GM12878 (cell line): Measurements from ENCODE around the gene SPPL3. TPM values are rescaled to one million over a fixed set of nuclear protein-coding genes. Genes with fewer than 3 reads are reported as not detected.
A peak's percentile ranks its signal among the peaks of the same experiment; 100 is the strongest.

ENCODE experiments used
- ATAC-seq: fragments of 200-7000 bp; cut with Tn5 transposase; 3 replicates; pipeline ENCODE4 v1.9.1; 2020; ENCODE audit warnings: mild to moderate bottlenecking, moderate library complexity
- BruUV-seq: library from RNA; stranded (reverse); fragments of 400-500 nt; replicated peaks from 2 replicates; lab custom pipeline; 2021; lab: Mats Ljungman, UMichigan
- CTCF ChIA-PET: fragments of 300-600 bp; sonication (Branson Sonifier 250); formaldehyde crosslinking; extraction: SDS; loops from one replicate; lab custom pipeline; 2021; ENCODE audit warnings: inconsistent platforms; lab: Yijun Ruan, JAX
- POLR2A ChIA-PET: fragments of 350-600 bp; formaldehyde crosslinking; extraction: SDS; loops from one replicate; lab custom pipeline; 2021; ENCODE audit warnings: inconsistent platforms; lab: Charles Lee
- RAD21 ChIA-PET: fragments of 300-600 bp; sonication (Branson Sonifier 250); formaldehyde crosslinking; loops from one replicate; lab custom pipeline; 2023; ENCODE audit warnings: antibody characterized with exemption; ENCODE audit not compliant: unreplicated experiment; lab: Charles Lee
- SMC1A ChIA-PET: fragments of 300-600 bp; sonication (Branson Sonifier 250); formaldehyde crosslinking; loops from one replicate; lab custom pipeline; 2023; ENCODE audit not compliant: unreplicated experiment, uncharacterized antibody; lab: Charles Lee
- DNase-seq: peaks from one replicate; pipeline ENCODE4 v3.0.0-alpha.2; 2011; ENCODE audit warnings: low read depth, low spot score
- FAIRE-seq: peaks from 3 replicates; lab custom pipeline; 2011; peaks lifted over from hg19 to GRCh38; lab: Jason Lieb, UNC
- H2AFZ ChIP-seq: 2 replicates; pipeline ENCODE4 v1.6.0; 2011; ENCODE audit warnings: low read depth, low read length, control low read depth; ENCODE audit not compliant: control insufficient read depth
- H3K27ac ChIP-seq: 2 replicates; pipeline ENCODE4 v1.5.1; 2011; ENCODE audit warnings: control low read depth; ENCODE audit not compliant: control insufficient read depth, insufficient read depth
- H3K27me3 ChIP-seq, 2 experiments: replicated peaks in 1 of 2; 2 replicates each; pipeline versions ENCODE4 v1.6.0 to v1.6.1; 2011; ENCODE audit warnings: low read length in 1 of 2; ENCODE audit not compliant: control insufficient read depth in 2 of 2, insufficient read depth in 2 of 2
- H3K36me3 ChIP-seq, 2 experiments: 2 replicates each; pipeline ENCODE4 v1.5.1; 2011; ENCODE audit warnings: low read length in 1 of 2; ENCODE audit not compliant: control insufficient read depth in 2 of 2, insufficient read depth in 2 of 2
- H3K4me1 ChIP-seq: 2 replicates; pipeline ENCODE4 v1.6.1; 2011; ENCODE audit warnings: mild to moderate bottlenecking, low read length, moderate library complexity, mixed read lengths; ENCODE audit not compliant: control insufficient read depth, insufficient read depth
- H3K4me2 ChIP-seq: 2 replicates; pipeline ENCODE4 v1.6.0; 2011; ENCODE audit warnings: control low read depth; ENCODE audit not compliant: control insufficient read depth, insufficient read depth
- H3K4me3 ChIP-seq: fragments of 200-600 bp; sonication (generic); 2 replicates; pipeline ENCODE4 v1.5.1; 2016
- H3K79me2 ChIP-seq: 2 replicates; pipeline ENCODE4 v1.6.0; 2011; ENCODE audit warnings: low read length; ENCODE audit not compliant: control insufficient read depth, insufficient read depth
- H3K9ac ChIP-seq: 2 replicates; pipeline ENCODE4 v1.8.0; 2011; ENCODE audit warnings: low read length, control low read depth, mixed read lengths; ENCODE audit not compliant: control insufficient read depth, insufficient read depth
- H3K9me3 ChIP-seq: replicated peaks from 3 replicates; pipeline ENCODE4 v1.5.1; 2011; ENCODE audit warnings: mild to moderate bottlenecking, low read length; ENCODE audit not compliant: control insufficient read depth, insufficient read depth
- H4K20me1 ChIP-seq: 2 replicates; pipeline ENCODE4 v1.6.0; 2011; ENCODE audit not compliant: control insufficient read depth, insufficient read depth
- CEBPZ ChIP-seq: fragments of 150-350 bp; IDR thresholded peaks from 2 replicates; pipeline ENCODE4 v1.6.1; 2016; ENCODE audit warnings: low read depth, low read length
- CHD4 ChIP-seq: fragments of 200-600 bp; sonication (generic); IDR thresholded peaks from 2 replicates; pipeline ENCODE4 v1.6.1; 2016; ENCODE audit warnings: mild to moderate bottlenecking
- E4F1 ChIP-seq: fragments of 450-650 bp; IDR thresholded peaks from 2 replicates; pipeline ENCODE4 v1.6.1; 2018; ENCODE audit warnings: borderline replicate concordance, mild to moderate bottlenecking; ENCODE audit not compliant: partially characterized antibody
- HCFC1 ChIP-seq: fragments of 150-350 bp; IDR thresholded peaks from 2 replicates; pipeline ENCODE4 v1.6.1; 2014; ENCODE audit warnings: low read length
- MYB ChIP-seq: fragments of 150-350 bp; IDR thresholded peaks from 2 replicates; pipeline ENCODE4 v1.6.1; 2014; ENCODE audit warnings: mild to moderate bottlenecking, low read depth, low read length, borderline replicate concordance
- PAX8 ChIP-seq: fragments of 450-650 bp; IDR thresholded peaks from 2 replicates; pipeline ENCODE4 v1.6.1; 2017; ENCODE audit warnings: mild to moderate bottlenecking, moderate library complexity
- POLR2AphosphoS5 ChIP-seq: IDR thresholded peaks from 2 replicates; pipeline ENCODE4 v1.6.1; 2011; ENCODE audit warnings: mild to moderate bottlenecking, low read length, inconsistent platforms
- SREBF2 ChIP-seq: IDR thresholded peaks from 2 replicates; pipeline ENCODE4 v1.6.1; 2012; ENCODE audit warnings: mild to moderate bottlenecking, low read length
- ZBTB33 ChIP-seq: fragments of 450-650 bp; IDR thresholded peaks from 2 replicates; pipeline ENCODE4 v1.6.1; 2017; ENCODE audit warnings: mild to moderate bottlenecking
- ZNF622 ChIP-seq: fragments of 450-650 bp; IDR thresholded peaks from 2 replicates; pipeline ENCODE4 v1.6.1; 2017; ENCODE audit warnings: mild to moderate bottlenecking, inconsistent platforms
- ZNF687 ChIP-seq: fragments of 450-650 bp; IDR thresholded peaks from 2 replicates; pipeline ENCODE4 v1.6.1; 2017; ENCODE audit warnings: mild to moderate bottlenecking, moderate library complexity
- WGBS: methylation state at CpG from one replicate; pipeline ENCODE4 v1.1.6; 2016; ENCODE audit warnings: low lambda C conversion rate; ENCODE audit not compliant: insufficient replicate concordance, insufficient coverage; ENCODE audit errors: missing lambda C conversion rate; 5-methylcytosine and 5-hydroxymethylcytosine counted together
- in situ Hi-C: fragments of 300-500 bp; cut with MboI; formaldehyde crosslinking; loops from 9 replicates; pipeline ENCODE4 v1.14.3; 2018; ENCODE audit warnings: mixed read lengths
- intact Hi-C: fragments of 100-400 bp; cut with micrococcal nuclease; formaldehyde crosslinking; loops from one replicate; pipeline ENCODE4 v1.14.2; 2022; ENCODE audit not compliant: unreplicated experiment
- polyA plus RNA-seq, 11 experiments: library from polyadenylated mRNA; depleted of rRNA in 4 of 11; unstranded in 6 of 11; stranded (reverse) in 5 of 11; fragments of >200 nt; fragmentation: Nextera tagmentation in 4 of 11; fragmentation: Illumina TruSeq in 1 of 11; extraction: Ambion mirVana in 4 of 11; extraction: Trizol in 1 of 11; gene quantifications; 1 replicate in 1 of 11; 2 replicates in 10 of 11; pipeline versions ENCODE4 v1.2.1 to v1.2.3, GENCODE V29; 2011 to 2016; ENCODE audit warnings: inconsistent platforms in 2 of 11, missing spikeins in 2 of 11, low read depth in 1 of 11
- total RNA-seq, 4 experiments: library from RNA; depleted of rRNA in 3 of 4; stranded (reverse); fragments of >200 nt in 3 of 4; fragmentation: Illumina TruSeq in 1 of 4; extraction: Trizol in 1 of 4; gene quantifications; 2 replicates each; pipeline versions ENCODE4 v1.2.1 to v1.2.3, GENCODE V29; 2013 to 2021

Gene SPPL3
- total and polyA plus RNA-seq, 10 of the 15 experiments (the other 5 are each of a cell fraction or from before 2014, with no cell fraction given) = 4.3 to 45.5 (median 11.7) TPM

- ChIA-PET SMC1A (interaction anchor here (0.6 to 1.2 kb wide), 4 partner anchors 8 to 1043 kb away, joined by 3 to 4 read pairs (median 3); no protein-coding TSS in a partner anchor), POLR2A (interaction anchor here (0.7 to 2.2 kb wide), 4 partner anchors 8 to 294 kb away, joined by 3 to 7 read pairs (median 4); partner anchors contain the start of gene SPPL3), RAD21 (interaction anchor here (1.0 to 1.6 kb wide), 2 partner anchors 39 to 44 kb away, joined by 3 read pairs; no protein-coding TSS in a partner anchor), CTCF (interaction anchor here (0.7 kb wide), 1 partner anchor 87 kb away, joined by 3 read pairs; no protein-coding TSS in a partner anchor)
- Histone ChIP-seq H3K9me3 (no peaks in the 10 kb centered on the region; the same call in 2 of the 3 replicates), H3K27ac (no peak overlapping the region), H3K79me2 (peaks cover 75% of the 10 kb centered on the region), H2AFZ (no peak overlapping the region), H3K27me3 (no peaks in the 10 kb centered on the region), H3K9ac (no peak overlapping the region), H3K4me2 (no peak overlapping the region), H3K4me3 (no peak overlapping the region), H4K20me1 (no peaks in the 10 kb centered on the region), H3K4me1 (peaks cover 3% of the 10 kb centered on the region; the same call in 1 of the 2 replicates), H3K36me3 (peaks cover 2 to 8% of the 10 kb centered on the region in 2 experiments; a peak in 2 of 4 replicates)
- in situ Hi-C loops (no loop called here), intact Hi-C loops (no loop called here)
- no peak for FAIRE-seq
- DNase-seq = no peak
- no peak for TF ChIP-seq MYB
- TF ChIP-seq CHD4 = no peak
- no peak for TF ChIP-seq E4F1
- no peak for TF ChIP-seq POLR2AphosphoS5
- no peak for TF ChIP-seq CEBPZ
- no peak for TF ChIP-seq ZNF622
- no peak for TF ChIP-seq HCFC1
- TF ChIP-seq ZNF687 = no peak
- no peak for TF ChIP-seq SREBF2
- no peak for TF ChIP-seq ZBTB33
- no peak for TF ChIP-seq PAX8
- 88% methylated on average over 7 of the region's 7 CpGs for WGBS
- BruUV-seq = TSS peak; percentile 3
- no peak for ATAC-seq
These were observed 8.6 kb downstream of the SPPL3 start for GRCh38 chr12:120895532-120895931.
